Mesothelial cell of epicardium (in vitro differentiated cells): ENCODE measurements around the gene GRK4. TPM values are rescaled to one million over a fixed set of nuclear protein-coding genes. Genes with fewer than 3 reads are reported as not detected.

Experiments
- DNase-seq, 2 experiments: peaks; one replicate each; pipeline ENCODE4 v3.0.0; 2021; ENCODE audit warnings: low spot score in 2 of 2; ENCODE audit not compliant: unreplicated experiment in 2 of 2
- H3K27ac Mint-ChIP-seq: 2 replicates; pipeline ENCODE4 v1.8.0; 2021; ENCODE audit warnings: mixed read lengths
- H3K27me3 Mint-ChIP-seq: 2 replicates; pipeline ENCODE4 v1.8.0; 2021; ENCODE audit warnings: low read depth, mixed read lengths
- H3K36me3 Mint-ChIP-seq: 2 replicates; pipeline ENCODE4 v1.8.0; 2021; ENCODE audit warnings: mixed read lengths
- H3K4me1 Mint-ChIP-seq: 2 replicates; pipeline ENCODE4 v1.8.0; 2021; ENCODE audit warnings: mixed read lengths
- H3K4me3 Mint-ChIP-seq: 2 replicates; pipeline ENCODE4 v1.8.0; 2021; ENCODE audit warnings: mild to moderate bottlenecking, moderate library complexity, mixed read lengths
- H3K9me3 Mint-ChIP-seq: 2 replicates; pipeline ENCODE4 v1.8.0; 2021; ENCODE audit warnings: mixed read lengths
- CTCF ChIP-seq: fragments of 200-600 bp; sonication (generic); IDR thresholded peaks from one replicate; pipeline ENCODE4 v1.5.0; 2021; ENCODE audit warnings: antibody characterized with exemption; ENCODE audit not compliant: unreplicated experiment
- total RNA-seq: library from RNA; stranded (reverse); gene quantifications from 3 replicates; pipeline ENCODE4 v1.2.1, GENCODE V29; 2021

GRK4 gene
- total RNA-seq, 1 donor from 2014 or later = 18.4 TPM

- Mint-ChIP-seq H3K4me1 (peaks cover 32% of the 10 kb centered on the region), H3K27me3 (no peaks in the 10 kb centered on the region), H3K36me3 (no peaks in the 10 kb centered on the region), H3K9me3 (no peaks in the 10 kb centered on the region), H3K4me3 (peak overlapping the region; percentile 92), H3K27ac (peak overlapping the region; percentile 96)
- no peak for DNase-seq
- no peak for TF ChIP-seq CTCF
These were observed 677 bp upstream of the GRK4 start for GRCh38 chr4:2962614-2963174.

- no peaks in the 10 kb centered on the region for H3K36me3 Mint-ChIP-seq
- H3K27me3 Mint-ChIP-seq = no peaks in the 10 kb centered on the region
- no peak for DNase-seq
- peaks cover 35% of the 10 kb centered on the region for H3K4me1 Mint-ChIP-seq
- TF ChIP-seq CTCF = no peak
- peak overlapping the region; percentile 94 for H3K27ac Mint-ChIP-seq
- peak overlapping the region; percentile 92 for H3K4me3 Mint-ChIP-seq
- H3K9me3 Mint-ChIP-seq = no peaks in the 10 kb centered on the region
These were observed 648 bp downstream of the GRK4 start for GRCh38 chr4:2963966-2964471.

GRCh38 chr4:2964706-2965258 is 1.4 kb downstream of the GRK4 start:
- Mint-ChIP-seq H3K36me3 (no peaks in the 10 kb centered on the region), H3K27me3 (no peaks in the 10 kb centered on the region), H3K4me3 (peak overlapping the region; percentile 92), H3K4me1 (peaks cover 33% of the 10 kb centered on the region), H3K9me3 (no peaks in the 10 kb centered on the region), H3K27ac (peak overlapping the region; percentile 94)
- TF ChIP-seq CTCF = no peak
- DNase-seq = no peak

GRCh38 chr4:2965262-2965661 is 1.9 kb downstream of the GRK4 start:
- Mint-ChIP-seq H3K36me3 (no peaks in the 10 kb centered on the region), H3K4me3 (peak overlapping the region; percentile 92), H3K27me3 (no peaks in the 10 kb centered on the region), H3K27ac (peak overlapping the region; percentile 11), H3K4me1 (peaks cover 34% of the 10 kb centered on the region), H3K9me3 (no peaks in the 10 kb centered on the region)
- no peak for TF ChIP-seq CTCF
- no peak for DNase-seq

GRCh38 chr4:2968381-2968780 is 5.0 kb downstream of the GRK4 start:
- H3K36me3 Mint-ChIP-seq = peaks cover 4% of the 10 kb centered on the region
- no peak for TF ChIP-seq CTCF
- H3K9me3 Mint-ChIP-seq = no peaks in the 10 kb centered on the region
- no peak for DNase-seq
- H3K27me3 Mint-ChIP-seq = no peaks in the 10 kb centered on the region
- H3K4me3 Mint-ChIP-seq = no peak overlapping the region
- peak overlapping the region; percentile 88 for H3K27ac Mint-ChIP-seq
- peaks cover 23% of the 10 kb centered on the region for H3K4me1 Mint-ChIP-seq
